SH-SY5Y (cell line): ENCODE results near the gene TIAM2.

Source experiments
- GATA2 ChIP-seq: IDR thresholded peaks from 2 replicates; pipeline ENCODE4 v1.6.1; 2011; ENCODE audit warnings: mild to moderate bottlenecking, low read depth, low read length
- GATA3 ChIP-seq: IDR thresholded peaks from 2 replicates; pipeline ENCODE4 v1.6.1; 2011; ENCODE audit warnings: low read depth, mild to moderate bottlenecking, low read length, moderate library complexity

GRCh38 chr6:155284775-155285174 is 289.7 kb downstream of the TIAM2 start:
- TF ChIP-seq GATA2 (no peak), GATA3 (no peak)
